DOHH2 (cell line): ENCODE results near the gene BASP1.

Experiments
- H3F3A ChIP-seq: fragments of 200-600 bp; sonication (generic), shearing (Covaris generic); 2 replicates; pipeline ENCODE4 v1.6.0; 2016; ENCODE audit warnings: antibody characterized with exemption, mild to moderate bottlenecking; ENCODE audit not compliant: control insufficient read depth, insufficient read depth
- H3K27ac ChIP-seq: fragments of 200-600 bp; sonication (generic); 2 replicates; pipeline ENCODE4 v1.5.1; 2014; ENCODE audit warnings: low read depth, mild to moderate bottlenecking, low read length, moderate library complexity
- H3K27me3 ChIP-seq: fragments of 200-600 bp; sonication (generic); 2 replicates; pipeline ENCODE4 v1.6.1; 2014; ENCODE audit warnings: mild to moderate bottlenecking, low read length, mixed read lengths; ENCODE audit not compliant: control insufficient read depth
- H3K36me3 ChIP-seq: fragments of 200-600 bp; sonication (generic); 2 replicates; pipeline ENCODE4 v1.6.1; 2014; ENCODE audit warnings: mild to moderate bottlenecking, low read length, moderate library complexity, mixed read lengths; ENCODE audit not compliant: control insufficient read depth
- H3K4me1 ChIP-seq: fragments of 200-600 bp; sonication (generic); 2 replicates; pipeline ENCODE4 v1.6.1; 2014; ENCODE audit warnings: mild to moderate bottlenecking, low read length, mixed read lengths; ENCODE audit not compliant: control insufficient read depth
- H3K4me2 ChIP-seq: fragments of 200-600 bp; sonication (generic); 2 replicates; pipeline ENCODE4 v1.6.0; 2014; ENCODE audit warnings: mild to moderate bottlenecking, low read length, moderate library complexity
- H3K4me3 ChIP-seq: fragments of 200-600 bp; sonication (generic); 2 replicates; pipeline ENCODE4 v1.5.1; 2014; ENCODE audit warnings: mild to moderate bottlenecking, low read length, mixed read lengths
- H3K79me2 ChIP-seq: fragments of 200-600 bp; sonication (generic); 2 replicates; pipeline ENCODE4 v1.6.1; 2014; ENCODE audit warnings: mild to moderate bottlenecking, low read length, mixed read lengths; ENCODE audit not compliant: control insufficient read depth
- H3K9me2 ChIP-seq: fragments of 200-600 bp; sonication (generic); replicated peaks from 2 replicates; pipeline ENCODE4 v1.6.1; 2014; ENCODE audit warnings: mild to moderate bottlenecking, low read length, mixed read lengths; ENCODE audit not compliant: control insufficient read depth
- H3K9me3 ChIP-seq: fragments of 200-600 bp; sonication (generic); 2 replicates; pipeline ENCODE4 v1.6.1; 2014; ENCODE audit warnings: antibody characterized with exemption, low read length, mixed read lengths; ENCODE audit not compliant: control insufficient read depth, insufficient read depth
- H4K20me1 ChIP-seq: fragments of 200-600 bp; sonication (generic); 2 replicates; pipeline ENCODE4 v1.6.0; 2014; ENCODE audit warnings: low read depth, mild to moderate bottlenecking, antibody characterized with exemption, low read length, moderate library complexity; ENCODE audit not compliant: control insufficient read depth, insufficient read depth
- EZH2phosphoT487 ChIP-seq: fragments of 200-600 bp; sonication (generic); IDR thresholded peaks from 2 replicates; pipeline ENCODE4 v1.6.1; 2017; ENCODE audit warnings: borderline replicate concordance, mild to moderate bottlenecking, antibody characterized with exemption, low read length, moderate library complexity, mixed read lengths
- TF ChIP-seq, protein P1 (sequence below): fragments of 200-600 bp; sonication (generic); IDR thresholded peaks from one replicate; pipeline ENCODE4 v1.5.1; 2014; ENCODE audit warnings: antibody characterized with exemption, mild to moderate bottlenecking, low read depth, low read length; ENCODE audit not compliant: poor library complexity, severe bottlenecking

BASP1 gene

DNA sequence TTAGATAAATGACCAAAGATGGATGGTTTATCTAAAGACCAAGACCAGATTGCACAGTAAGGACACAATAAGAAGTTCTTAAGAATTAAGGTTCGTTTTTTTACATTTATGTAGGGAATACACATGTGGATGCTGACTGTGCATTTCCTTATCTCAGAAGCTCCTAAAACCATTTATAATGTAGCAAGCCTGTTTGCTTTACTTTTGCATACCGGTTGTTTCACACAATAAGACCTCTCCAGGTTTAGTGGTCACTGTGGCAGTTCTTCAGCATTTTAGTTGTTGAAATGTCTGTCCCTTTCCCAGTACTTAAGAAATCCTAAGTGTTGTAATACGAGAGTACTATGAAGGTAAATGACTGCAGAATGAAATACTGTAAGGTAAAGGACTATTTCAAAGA is 43.6 kb downstream of the BASP1 start:
- H3K4me1 ChIP-seq, result peaks cover 50% of the 10 kb centered on the region
- no peak overlapping the region for H3K4me3 ChIP-seq
- H4K20me1 ChIP-seq, result no peaks in the 10 kb centered on the region
- H3K27me3 ChIP-seq, result no peaks in the 10 kb centered on the region
- TF ChIP-seq, protein P1, sequence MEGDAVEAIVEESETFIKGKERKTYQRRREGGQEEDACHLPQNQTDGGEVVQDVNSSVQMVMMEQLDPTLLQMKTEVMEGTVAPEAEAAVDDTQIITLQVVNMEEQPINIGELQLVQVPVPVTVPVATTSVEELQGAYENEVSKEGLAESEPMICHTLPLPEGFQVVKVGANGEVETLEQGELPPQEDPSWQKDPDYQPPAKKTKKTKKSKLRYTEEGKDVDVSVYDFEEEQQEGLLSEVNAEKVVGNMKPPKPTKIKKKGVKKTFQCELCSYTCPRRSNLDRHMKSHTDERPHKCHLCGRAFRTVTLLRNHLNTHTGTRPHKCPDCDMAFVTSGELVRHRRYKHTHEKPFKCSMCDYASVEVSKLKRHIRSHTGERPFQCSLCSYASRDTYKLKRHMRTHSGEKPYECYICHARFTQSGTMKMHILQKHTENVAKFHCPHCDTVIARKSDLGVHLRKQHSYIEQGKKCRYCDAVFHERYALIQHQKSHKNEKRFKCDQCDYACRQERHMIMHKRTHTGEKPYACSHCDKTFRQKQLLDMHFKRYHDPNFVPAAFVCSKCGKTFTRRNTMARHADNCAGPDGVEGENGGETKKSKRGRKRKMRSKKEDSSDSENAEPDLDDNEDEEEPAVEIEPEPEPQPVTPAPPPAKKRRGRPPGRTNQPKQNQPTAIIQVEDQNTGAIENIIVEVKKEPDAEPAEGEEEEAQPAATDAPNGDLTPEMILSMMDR, result no peak
- TF ChIP-seq EZH2phosphoT487, result no peak
- peaks cover 41% of the 10 kb centered on the region for H3K79me2 ChIP-seq
- H3K4me2 ChIP-seq, result no peak overlapping the region
- peaks cover 23% of the 10 kb centered on the region for H3K36me3 ChIP-seq
- H3K9me2 ChIP-seq, result no peaks in the 10 kb centered on the region
- peaks cover 19% of the 10 kb centered on the region for H3K9me3 ChIP-seq
- no peaks in the 10 kb centered on the region for H3F3A ChIP-seq
- no peak overlapping the region for H3K27ac ChIP-seq

DNA sequence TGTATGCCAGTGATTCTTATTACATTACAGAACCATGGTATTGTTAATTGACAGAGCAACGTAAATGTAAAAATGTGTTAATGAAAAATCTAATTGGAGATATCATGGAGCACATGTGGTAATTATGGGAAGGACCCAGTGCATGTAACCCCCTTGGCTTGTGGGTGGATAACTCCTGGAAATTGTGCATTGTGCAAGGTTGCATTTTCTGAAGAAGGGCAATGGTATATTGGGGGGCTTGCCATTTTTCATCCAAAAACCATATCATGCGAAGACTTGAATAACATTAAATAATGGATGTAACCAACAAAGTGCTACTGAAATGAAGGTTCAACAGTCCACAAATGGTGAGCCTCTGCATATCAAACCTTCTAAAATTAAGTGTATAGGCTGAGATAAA is 47.6 kb downstream of the BASP1 start:
- Histone ChIP-seq H3K4me3 (no peak overlapping the region), H3K4me1 (peaks cover 66% of the 10 kb centered on the region), H3K36me3 (0 out of 2 replicates have a peak, but pooled peaks cover 2% of the 10 kb centered on the region), H3F3A (0 out of 2 replicates have a peak, but pooled peaks cover 2% of the 10 kb centered on the region), H3K79me2 (peaks cover 53% of the 10 kb centered on the region), H4K20me1 (no peaks in the 10 kb centered on the region), H3K27me3 (no peaks in the 10 kb centered on the region), H3K27ac (no peak overlapping the region), H3K9me2 (no peaks in the 10 kb centered on the region), H3K9me3 (no peaks in the 10 kb centered on the region), H3K4me2 (no peak overlapping the region)
- TF ChIP-seq, protein P1, result no peak
- TF ChIP-seq EZH2phosphoT487, result no peak

DNA sequence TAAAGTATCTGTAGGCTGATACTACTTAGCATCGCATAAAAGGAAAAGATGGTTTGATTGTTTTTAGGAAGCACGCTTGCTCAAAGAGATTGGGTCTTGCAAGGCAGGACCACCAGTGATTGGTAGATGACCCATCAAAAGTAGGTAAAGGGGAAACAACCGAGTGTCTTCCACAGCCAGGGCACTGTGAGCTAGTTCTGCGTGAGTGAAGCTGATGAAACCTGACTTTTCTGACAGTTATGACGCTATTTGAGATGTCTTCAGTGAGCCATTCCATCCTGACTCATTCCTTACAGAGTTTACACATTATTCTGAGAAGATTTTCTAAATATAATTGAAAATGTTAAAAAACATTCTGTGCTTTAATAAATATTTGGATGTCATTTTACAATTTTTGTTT is 49.7 kb downstream of the BASP1 start:
- TF ChIP-seq, protein P1, result no peak
- no peak for TF ChIP-seq EZH2phosphoT487
- H3K27me3 ChIP-seq, result no peaks in the 10 kb centered on the region
- peak overlapping the region; percentile 50 for H3K4me2 ChIP-seq
- no peak overlapping the region for H3K27ac ChIP-seq
- H3K36me3 ChIP-seq, result 0 out of 2 replicates have a peak, but pooled peaks cover 2% of the 10 kb centered on the region
- peaks cover 65% of the 10 kb centered on the region for H3K79me2 ChIP-seq
- H3K4me3 ChIP-seq, result peak overlapping the region; percentile 54
- H3K9me3 ChIP-seq, result no peaks in the 10 kb centered on the region
- no peaks in the 10 kb centered on the region for H4K20me1 ChIP-seq
- 0 out of 2 replicates have a peak, but pooled peaks cover 2% of the 10 kb centered on the region for H3F3A ChIP-seq
- peaks cover 60% of the 10 kb centered on the region for H3K4me1 ChIP-seq
- H3K9me2 ChIP-seq, result no peaks in the 10 kb centered on the region

DNA sequence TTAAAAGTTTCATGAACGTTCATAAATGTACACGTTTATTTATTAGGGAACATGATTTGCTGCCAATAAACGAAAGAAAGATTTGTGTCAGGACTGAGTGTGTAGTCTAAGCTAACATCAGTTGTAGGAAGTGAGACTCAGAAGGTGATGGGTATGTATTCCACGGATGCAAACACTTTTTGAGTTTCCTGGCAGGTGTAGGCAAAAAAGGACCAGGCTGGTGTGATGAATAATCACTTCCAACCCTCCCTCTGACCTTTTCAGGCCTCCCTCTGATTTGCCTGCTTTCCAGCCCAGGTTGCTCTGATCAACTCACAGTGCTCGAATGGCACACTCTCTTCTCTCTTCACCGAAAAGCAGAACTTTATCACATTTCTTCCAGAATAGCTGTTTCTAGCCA is 51.8 kb downstream of the BASP1 start:
- peak overlapping the region; percentile 50 for H3K4me2 ChIP-seq
- H3K36me3 ChIP-seq, result no peaks in the 10 kb centered on the region
- H3F3A ChIP-seq, result 0 out of 2 replicates have a peak, but pooled peaks cover 2% of the 10 kb centered on the region
- H3K27me3 ChIP-seq, result no peaks in the 10 kb centered on the region
- H3K4me1 ChIP-seq, result peaks cover 64% of the 10 kb centered on the region
- H3K9me3 ChIP-seq, result no peaks in the 10 kb centered on the region
- no peaks in the 10 kb centered on the region for H3K9me2 ChIP-seq
- H3K27ac ChIP-seq, result no peak overlapping the region
- peaks cover 67% of the 10 kb centered on the region for H3K79me2 ChIP-seq
- no peaks in the 10 kb centered on the region for H4K20me1 ChIP-seq
- TF ChIP-seq EZH2phosphoT487, result no peak
- TF ChIP-seq, protein P1, result no peak
- H3K4me3 ChIP-seq, result peak overlapping the region; percentile 1
